AG10803 (cell line): ENCODE measurements around the gene WDR62.
A peak's percentile ranks its signal among the peaks of the same experiment; 100 is the strongest.

Experiments used
- DNase-seq: peaks from one replicate; pipeline ENCODE4 v3.0.0; 2010; ENCODE audit warnings: low read depth
- H3K4me3 ChIP-seq: 2 replicates; pipeline ENCODE4 v1.5.1; 2011; ENCODE audit warnings: mild to moderate bottlenecking, low read length, control low read depth
- CTCF ChIP-seq: conservative IDR thresholded peaks from 2 replicates; pipeline ENCODE4 v1.5.1; 2011; ENCODE audit warnings: mild to moderate bottlenecking, low read length, control low read depth, inconsistent platforms

WDR62 gene

GRCh38 chr19:36113425-36113824 is 58.7 kb downstream of the WDR62 start:
- DNase-seq, result no peak
- H3K4me3 ChIP-seq, result peak overlapping the region; percentile 97
- no peak for TF ChIP-seq CTCF

- TF ChIP-seq CTCF, result peak; percentile 30
- DNase-seq, result peak; percentile 38
- H3K4me3 ChIP-seq, result peak overlapping the region; percentile 97
These were observed 59.4 kb downstream of the WDR62 start for GRCh38 chr19:36113894-36114720.

- DNase-seq, result peak; percentile 100
- peak within 1 kb of the TSS; percentile 97 for H3K4me3 ChIP-seq
- TF ChIP-seq CTCF, result no peak
These were observed 60.2 kb downstream of the WDR62 start, which contains the start of gene POLR2I for GRCh38 chr19:36114721-36115452. TSS of gene POLR2I (minus strand) at chr19:36114875. CDS start at chr19:36114856, 19 bp downstream.

GRCh38 chr19:36115453-36116343 is 61.0 kb downstream of the WDR62 start, which contains the start of gene TBCB:
TSS of gene TBCB (plus strand) at chr19:36115468. CDS start at chr19:36115561, 93 bp downstream.
- H3K4me3 ChIP-seq, result peak within 1 kb of the TSS; percentile 97
- peak; percentile 30 for DNase-seq
- no peak for TF ChIP-seq CTCF

GRCh38 chr19:36116344-36116637 is 61.6 kb downstream of the WDR62 start:
- no peak for DNase-seq
- H3K4me3 ChIP-seq, result peak overlapping the region; percentile 82
- TF ChIP-seq CTCF, result no peak

GRCh38 chr19:36120092-36120983 is 65.6 kb downstream of the WDR62 start:
- TF ChIP-seq CTCF, result no peak
- H3K4me3 ChIP-seq, result no peak overlapping the region
- DNase-seq, result no peak
